Measurements from ENCODE around the gene EGR1.

- TF ChIP-seq, protein P1, sequence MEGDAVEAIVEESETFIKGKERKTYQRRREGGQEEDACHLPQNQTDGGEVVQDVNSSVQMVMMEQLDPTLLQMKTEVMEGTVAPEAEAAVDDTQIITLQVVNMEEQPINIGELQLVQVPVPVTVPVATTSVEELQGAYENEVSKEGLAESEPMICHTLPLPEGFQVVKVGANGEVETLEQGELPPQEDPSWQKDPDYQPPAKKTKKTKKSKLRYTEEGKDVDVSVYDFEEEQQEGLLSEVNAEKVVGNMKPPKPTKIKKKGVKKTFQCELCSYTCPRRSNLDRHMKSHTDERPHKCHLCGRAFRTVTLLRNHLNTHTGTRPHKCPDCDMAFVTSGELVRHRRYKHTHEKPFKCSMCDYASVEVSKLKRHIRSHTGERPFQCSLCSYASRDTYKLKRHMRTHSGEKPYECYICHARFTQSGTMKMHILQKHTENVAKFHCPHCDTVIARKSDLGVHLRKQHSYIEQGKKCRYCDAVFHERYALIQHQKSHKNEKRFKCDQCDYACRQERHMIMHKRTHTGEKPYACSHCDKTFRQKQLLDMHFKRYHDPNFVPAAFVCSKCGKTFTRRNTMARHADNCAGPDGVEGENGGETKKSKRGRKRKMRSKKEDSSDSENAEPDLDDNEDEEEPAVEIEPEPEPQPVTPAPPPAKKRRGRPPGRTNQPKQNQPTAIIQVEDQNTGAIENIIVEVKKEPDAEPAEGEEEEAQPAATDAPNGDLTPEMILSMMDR (IDR thresholded peaks at IDR 0.05): no peak
- no peak for TF ChIP-seq POLR2A (IDR thresholded peaks at IDR 0.05)
- no peak for TF ChIP-seq EP300 (IDR thresholded peaks at IDR 0.05)
Observed at GRCh38 chr5:138517437-138517836, 52.2 kb downstream of the EGR1 start.
